Right renal pelvis (tissue), 4 donors: ENCODE results near the gene ZNF76. TPM values are rescaled to one million over a fixed set of nuclear protein-coding genes. Genes with fewer than 3 reads are reported as not detected.

Source experiments
- DNase-seq, 4 donors: peaks; one replicate each; pipeline ENCODE4 v3.0.0-alpha.2; 2013; ENCODE audit warnings: low read depth in 4 of 4, low spot score in 3 of 4, missing footprints in 1 of 4
- polyA plus RNA-seq, 4 donors: library from polyadenylated mRNA; unstranded; fragments of 120-200 nt; gene quantifications; one replicate each; pipeline ENCODE4 v1.2.1, GENCODE V29; 2013; ENCODE audit not compliant: insufficient read length in 4 of 4

The ZNF76 gene
- polyA plus RNA-seq, 4 donors = 43.4 to 50.2 (median 46.1) TPM

DNA sequence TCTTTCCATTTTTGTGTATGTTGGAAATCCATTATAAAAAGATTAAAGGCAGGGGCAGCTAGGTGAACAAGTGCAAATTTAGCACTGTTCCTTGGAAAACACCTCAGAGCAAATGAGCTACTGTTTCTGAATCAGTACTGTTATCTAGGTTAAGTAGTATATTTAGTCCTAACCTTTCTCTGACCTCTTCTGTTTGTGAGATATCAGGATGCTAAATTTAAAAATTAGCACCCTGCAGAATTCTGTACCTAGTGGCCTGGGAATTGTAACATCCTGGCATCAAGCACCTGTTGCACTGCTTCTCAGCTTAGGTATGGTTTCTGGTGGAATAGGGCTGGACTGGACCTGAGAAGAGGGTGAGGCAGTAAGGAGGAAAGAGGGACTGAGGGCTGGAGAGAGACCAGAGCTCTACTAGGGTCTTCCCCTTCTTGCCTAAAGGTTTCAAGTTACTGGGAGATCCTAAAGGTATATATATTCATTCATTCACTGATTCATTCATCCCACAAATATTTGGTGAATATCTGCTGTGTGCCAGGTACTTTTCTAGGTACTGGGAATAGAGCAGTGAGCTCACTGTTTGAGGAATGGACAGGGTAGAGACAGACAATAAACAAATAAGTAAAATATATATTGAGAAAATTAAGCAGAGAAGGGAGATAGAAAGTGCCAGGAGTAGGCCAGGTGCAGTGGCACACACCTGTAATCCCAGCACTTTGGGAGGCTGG lies 5.2 kb downstream of the ZNF76 start:
- DNase-seq = no peak

GRCh38 chr6:35265523-35265922 lies 6.0 kb downstream of the ZNF76 start:
- DNase-seq = no peak

GRCh38 chr6:35267446-35267845 lies 7.9 kb downstream of the ZNF76 start:
- no peak for DNase-seq

- no peak for DNase-seq
These were observed 8.4 kb downstream of the ZNF76 start for GRCh38 chr6:35267897-35268296.

GRCh38 chr6:35272005-35272404 lies 12.5 kb downstream of the ZNF76 start:
- DNase-seq = no peak

DNA sequence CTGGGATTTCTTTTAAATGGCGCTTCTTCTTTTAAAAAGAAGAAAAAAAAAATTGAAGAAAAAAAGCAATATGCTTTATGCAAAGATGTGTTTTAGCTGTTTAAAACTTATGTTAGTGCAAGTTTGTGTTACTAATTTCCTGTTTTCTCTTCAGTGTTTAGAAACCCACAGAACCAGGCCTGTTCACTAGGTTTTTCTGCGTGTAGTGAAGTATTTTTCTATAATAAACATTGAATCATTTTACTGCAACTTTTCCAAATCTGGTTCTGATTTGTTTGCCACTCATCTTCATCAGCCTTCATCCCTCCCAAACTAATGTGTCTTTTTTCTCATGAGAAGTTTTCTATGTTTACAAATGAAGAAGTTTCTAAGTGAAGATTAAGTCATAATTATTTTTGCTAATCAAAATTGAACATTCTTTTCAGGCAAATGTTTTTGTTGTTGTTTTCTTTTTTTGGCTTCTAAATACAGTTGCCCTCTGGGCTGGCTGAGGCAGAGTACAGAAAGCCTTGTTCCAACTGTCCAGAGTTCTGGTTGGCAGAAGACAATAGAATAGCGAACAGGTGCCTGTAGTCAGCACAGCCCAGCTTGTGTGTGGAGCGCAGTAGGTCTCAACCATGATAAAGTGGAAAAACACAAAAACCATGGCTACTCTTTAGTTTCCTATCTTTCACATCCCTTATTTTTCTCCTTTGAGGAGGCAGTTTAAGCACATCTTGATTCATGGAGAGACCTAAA lies 14.5 kb downstream of the ZNF76 start:
- no peak for DNase-seq

DNA sequence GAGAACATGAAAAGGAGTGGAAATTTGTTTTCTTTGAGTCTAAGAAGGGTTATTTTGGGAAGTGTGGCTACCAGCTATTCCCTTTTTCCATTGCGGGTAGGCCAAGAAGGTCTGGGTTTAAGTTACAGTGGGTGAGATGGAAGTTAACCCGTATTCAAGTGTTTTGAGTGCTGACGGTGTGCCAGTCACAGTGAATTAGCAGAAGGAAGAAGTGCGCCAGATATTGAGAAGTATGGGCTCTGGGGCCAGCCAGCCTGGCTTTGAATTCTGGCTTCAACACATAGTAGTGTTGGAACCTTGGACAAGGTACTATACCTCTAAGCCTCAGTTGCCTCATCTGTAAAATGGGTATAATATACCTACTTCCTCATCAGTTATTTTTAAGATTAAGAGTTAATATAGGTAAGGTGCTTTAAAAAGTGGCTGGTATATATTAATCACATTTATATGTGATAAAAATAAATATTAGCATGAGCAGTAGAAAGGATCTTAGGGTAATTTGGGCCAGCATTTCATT lies 16.3 kb downstream of the ZNF76 start:
- DNase-seq = no peak

GRCh38 chr6:35278708-35279107 lies 19.2 kb downstream of the ZNF76 start:
- DNase-seq = no peak

DNA sequence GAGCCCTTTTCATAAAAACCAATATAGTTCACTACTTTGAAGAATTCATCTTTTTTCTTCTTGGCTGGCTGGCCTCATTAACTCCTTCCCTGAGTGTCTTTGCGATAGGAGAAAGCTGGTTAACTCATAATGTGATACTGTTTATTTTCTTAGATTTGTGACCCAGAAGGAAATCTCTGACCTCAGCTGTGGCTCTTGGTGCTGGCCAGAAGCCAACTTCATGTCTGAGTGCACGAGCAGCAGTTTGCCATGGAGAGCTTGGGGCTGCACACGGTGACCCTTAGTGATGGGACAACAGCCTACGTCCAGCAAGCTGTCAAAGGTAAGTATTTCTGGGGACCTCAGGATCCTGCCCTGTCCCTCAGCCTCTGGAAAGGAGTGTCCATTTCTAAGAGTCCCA lies 21.4 kb downstream of the ZNF76 start:
- no peak for DNase-seq

- no peak for DNase-seq
These were observed 22.9 kb downstream of the ZNF76 start for GRCh38 chr6:35282472-35282871.

DNA sequence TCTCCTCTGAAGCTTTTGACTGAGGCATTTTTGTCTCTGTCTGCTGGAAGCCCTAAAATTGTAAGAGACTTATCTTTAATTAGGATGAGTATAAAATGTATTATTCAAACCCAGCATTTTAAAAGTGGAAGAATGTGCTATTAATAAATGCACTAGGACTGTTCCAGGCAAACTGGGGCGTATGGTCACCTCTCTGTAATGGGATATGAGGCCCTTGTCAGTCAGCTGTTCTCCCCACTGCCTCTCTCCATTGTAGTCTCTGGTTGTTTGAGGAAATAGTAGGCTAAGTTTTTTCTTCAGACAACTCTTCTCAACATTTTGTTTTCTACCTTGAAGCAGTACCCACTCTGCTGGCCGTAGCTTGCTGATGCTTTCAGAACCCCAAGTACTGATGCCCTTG lies 23.8 kb downstream of the ZNF76 start:
- no peak for DNase-seq

DNA sequence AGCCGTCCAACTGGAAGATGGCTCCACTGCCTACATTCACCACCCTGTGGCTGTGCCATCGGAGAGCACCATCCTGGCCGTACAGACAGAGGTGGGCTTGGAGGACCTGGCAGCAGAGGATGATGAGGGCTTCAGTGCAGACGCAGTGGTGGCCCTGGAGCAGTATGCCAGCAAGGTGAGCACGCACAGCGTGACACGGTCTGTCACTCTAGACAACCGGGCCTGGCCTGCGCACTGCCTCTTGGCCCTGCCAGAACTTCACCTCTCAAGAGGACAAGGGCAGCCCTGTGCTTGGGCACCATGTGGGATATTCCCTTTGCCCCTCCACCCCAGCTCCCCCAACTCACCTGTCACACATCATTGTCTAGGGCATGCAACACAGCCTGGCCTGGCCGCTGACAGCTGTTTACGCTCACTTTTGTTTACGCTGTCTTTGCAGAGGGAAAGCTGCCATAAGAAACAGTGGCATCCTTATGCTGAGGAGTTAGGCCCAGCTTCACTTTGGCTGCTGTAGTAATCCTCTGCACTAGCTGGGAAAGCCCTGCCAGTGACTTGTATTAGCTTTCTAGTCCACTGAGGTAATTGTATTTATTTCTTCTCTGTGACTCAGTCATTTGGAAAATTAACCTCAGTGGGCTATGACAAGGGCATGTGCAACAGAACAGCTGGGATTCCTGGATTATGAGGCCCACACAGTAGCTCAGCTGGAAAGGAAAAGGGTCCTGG lies 28.3 kb downstream of the ZNF76 start:
- no peak for DNase-seq

- no peak for DNase-seq
These were observed 29.3 kb downstream of the ZNF76 start for GRCh38 chr6:35288834-35289233.

- DNase-seq = no peak
These were observed 32.0 kb downstream of the ZNF76 start for GRCh38 chr6:35291491-35291890.

DNA sequence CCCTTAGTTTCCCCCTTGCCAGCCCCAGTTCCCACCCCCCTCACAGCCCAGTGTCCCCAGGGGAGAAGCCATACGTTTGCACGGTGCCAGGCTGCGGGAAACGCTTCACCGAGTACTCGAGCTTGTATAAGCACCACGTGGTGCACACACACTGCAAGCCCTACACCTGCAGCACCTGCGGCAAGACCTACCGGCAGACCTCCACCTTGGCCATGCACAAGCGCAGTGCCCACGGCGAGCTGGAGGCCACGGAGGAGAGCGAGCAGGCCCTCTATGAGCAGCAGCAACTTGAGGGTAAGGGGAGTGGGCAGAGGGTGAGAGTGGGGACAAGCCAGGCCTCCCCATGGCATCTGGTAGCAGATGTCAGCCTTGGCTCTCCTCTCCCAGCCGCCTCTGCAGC lies 33.0 kb downstream of the ZNF76 start:
- no peak for DNase-seq

GRCh38 chr6:35293681-35294080 lies 34.1 kb downstream of the ZNF76 start:
- DNase-seq = no peak

DNA sequence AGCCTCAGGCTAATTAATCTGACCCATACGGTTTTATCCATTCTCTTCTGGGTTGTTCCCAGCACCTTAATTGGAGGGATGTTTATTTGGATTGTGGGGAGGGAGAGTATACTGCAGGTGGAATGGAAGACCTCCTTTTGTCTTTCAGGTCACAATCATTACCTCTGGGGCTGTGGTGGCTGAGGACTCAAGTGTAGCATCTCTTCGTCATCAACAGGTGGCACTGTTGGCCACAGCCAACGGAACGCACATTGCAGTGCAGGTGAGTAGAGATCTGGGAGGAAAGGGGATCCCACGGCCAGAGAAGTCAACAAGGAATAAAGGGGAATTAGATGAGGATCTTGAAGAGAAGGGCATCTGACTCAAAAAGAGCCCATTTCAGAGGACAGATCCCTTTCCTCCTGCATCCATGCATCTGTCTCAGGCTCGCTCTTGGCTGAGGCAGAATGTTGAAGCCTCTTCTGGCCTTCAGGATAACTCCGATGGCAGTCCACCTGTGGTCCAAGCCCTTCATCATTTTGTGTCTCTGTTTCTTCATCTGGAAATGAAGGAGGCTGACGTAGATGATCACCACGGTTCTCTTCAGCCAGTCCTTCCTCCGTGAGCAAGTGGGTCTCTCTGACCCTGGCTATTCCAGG lies 34.9 kb downstream of the ZNF76 start:
- DNase-seq = no peak

DNA sequence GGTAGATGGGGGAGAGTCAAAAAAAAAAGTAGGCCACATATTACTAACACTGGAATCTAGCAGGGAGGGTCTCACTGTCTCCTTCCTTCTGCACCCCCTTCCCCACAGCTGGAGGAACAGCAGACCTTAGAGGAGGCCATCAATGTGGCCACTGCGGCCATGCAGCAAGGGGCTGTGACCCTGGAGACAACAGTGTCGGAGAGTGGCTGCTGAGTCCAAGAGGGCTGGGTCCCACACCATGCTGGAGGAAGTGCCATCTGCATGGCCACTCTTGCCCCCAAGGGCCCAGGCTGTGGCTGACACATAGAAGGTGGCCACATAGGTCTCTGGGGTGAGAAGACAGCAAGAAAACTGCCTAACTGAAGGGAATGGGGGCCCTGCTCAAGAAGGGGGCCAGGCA lies 35.5 kb downstream of the ZNF76 start:
- DNase-seq = no peak

DNA sequence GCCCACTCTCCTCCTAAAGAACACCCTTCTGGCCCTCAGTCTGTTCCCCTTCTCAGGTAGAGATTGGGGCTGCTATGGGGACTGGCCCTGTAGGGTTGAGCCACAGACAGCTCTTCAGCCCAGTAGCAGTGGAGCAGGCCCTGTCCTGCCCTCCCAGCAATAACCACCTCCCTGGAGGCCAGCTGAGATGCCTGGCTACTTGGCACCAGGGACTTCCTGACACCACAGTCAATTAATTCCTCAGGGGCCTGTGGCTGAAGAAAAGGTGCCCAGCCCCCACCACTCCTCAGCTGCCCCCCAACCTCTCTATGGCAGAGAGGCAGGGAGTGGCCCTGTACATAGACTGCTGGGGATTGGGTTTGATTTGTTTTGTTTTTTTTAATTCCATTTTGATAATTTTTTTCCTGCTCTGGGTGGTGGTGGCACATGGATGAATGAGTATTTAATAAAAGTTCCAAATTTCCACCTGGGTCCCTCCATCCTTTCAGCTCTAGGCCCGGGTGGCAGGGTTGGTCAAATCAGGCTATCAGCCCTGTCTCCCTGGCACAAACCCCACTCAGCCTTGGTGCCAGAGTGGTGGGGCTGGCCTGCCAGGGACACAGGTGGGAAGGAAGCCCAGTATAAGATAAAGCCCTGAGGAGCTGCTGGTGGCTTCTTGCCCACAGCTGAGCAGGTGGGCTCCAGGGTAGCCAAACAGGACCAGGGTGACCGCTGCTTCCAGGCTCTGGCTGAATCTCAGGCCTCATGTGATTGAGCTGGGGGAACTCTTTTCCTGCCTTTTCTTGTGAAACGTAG lies 36.2 kb downstream of the ZNF76 start:
- DNase-seq = no peak

DNA sequence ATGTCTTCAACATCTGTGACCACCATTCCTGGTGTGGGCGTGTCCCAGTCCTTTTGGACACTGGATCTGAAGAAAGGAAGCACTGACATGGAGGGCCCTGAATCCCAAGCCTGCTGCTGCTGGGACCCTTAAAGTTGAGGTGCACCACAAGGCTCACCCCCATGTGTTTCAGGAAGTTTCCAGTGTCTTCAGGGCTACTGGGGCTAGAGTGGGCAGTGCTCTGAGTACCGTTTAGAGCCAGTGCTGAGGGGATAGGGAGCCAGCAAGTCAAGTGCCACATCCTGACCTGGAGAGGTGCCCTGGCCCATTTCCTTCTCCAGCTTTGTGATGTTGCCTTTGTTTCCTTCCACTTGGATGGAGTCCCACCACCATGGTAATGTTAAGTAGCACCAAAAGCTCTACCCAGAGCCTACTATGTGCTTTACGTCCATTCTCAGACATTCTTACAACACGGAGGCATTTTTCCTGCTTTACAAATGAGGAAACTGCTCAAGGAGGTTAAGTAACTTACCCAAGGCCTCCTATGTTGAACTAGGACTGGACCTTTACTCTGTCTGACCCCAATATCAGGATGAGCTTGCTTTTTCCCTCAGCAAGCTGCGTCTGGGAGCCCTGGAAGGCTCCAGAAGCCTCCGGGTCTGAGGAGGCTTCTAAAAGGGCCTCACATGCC lies 37.5 kb downstream of the ZNF76 start:
- no peak for DNase-seq
